Measurements from ENCODE around the gene CALCR. TPM values are rescaled to one million over a fixed set of nuclear protein-coding genes. Genes with fewer than 3 reads are reported as not detected.

The CALCR gene
- total RNA-seq, 1 experiment from 2014 or later = not detected

- no peak overlapping the region for H3K4me3 ChIP-seq (ENCODE audit: low read length)
- POLR2A ChIA-PET (ENCODE audit: unreplicated experiment) = no interaction called here
- intact Hi-C loops (cut with micrococcal nuclease) = no loop called here
- H3K79me2 ChIP-seq (ENCODE audit: low read length) = no peaks in the 10 kb centered on the region
- H3F3A ChIP-seq (ENCODE audit: low read length, unreplicated experiment) = no peaks in the 10 kb centered on the region
- no peaks in the 10 kb centered on the region for H4K20me1 ChIP-seq (ENCODE audit: low read length)
- BruUV-seq (replicated peaks) = no TSS peak
- no peak overlapping the region for H3K4me2 ChIP-seq (ENCODE audit: low read length)
- H3K27me3 ChIP-seq (ENCODE audit: low read length) = peaks cover 62% of the 10 kb centered on the region
- H3K9me2 ChIP-seq (replicated peaks; ENCODE audit: low read length) = no peaks in the 10 kb centered on the region
- ATAC-seq = no peak
- H3K9ac ChIP-seq (ENCODE audit: low read length) = no peak overlapping the region
- CTCF ChIA-PET = no interaction called here
- no peaks in the 10 kb centered on the region for H3K9me3 ChIP-seq (ENCODE audit: low read length)
- no peak overlapping the region for H2AFZ ChIP-seq (ENCODE audit: low read length)
- H3K36me3 ChIP-seq (ENCODE audit: low read depth, low read length) = no peaks in the 10 kb centered on the region
- no peak overlapping the region for H3K27ac ChIP-seq (ENCODE audit: low read length)
- H3K4me1 ChIP-seq (ENCODE audit: insufficient read depth, low read length) = no peaks in the 10 kb centered on the region
- DNase-seq = no peak
- TF ChIP-seq EZH2 (IDR thresholded peaks at IDR 0.05; ENCODE audit: low read length, unreplicated experiment) (no peak), EZH2phosphoT487 (IDR thresholded peaks at IDR 0.05; ENCODE audit: borderline replicate concordance, low read length) (no peak)
- TF ChIP-seq, protein P1, sequence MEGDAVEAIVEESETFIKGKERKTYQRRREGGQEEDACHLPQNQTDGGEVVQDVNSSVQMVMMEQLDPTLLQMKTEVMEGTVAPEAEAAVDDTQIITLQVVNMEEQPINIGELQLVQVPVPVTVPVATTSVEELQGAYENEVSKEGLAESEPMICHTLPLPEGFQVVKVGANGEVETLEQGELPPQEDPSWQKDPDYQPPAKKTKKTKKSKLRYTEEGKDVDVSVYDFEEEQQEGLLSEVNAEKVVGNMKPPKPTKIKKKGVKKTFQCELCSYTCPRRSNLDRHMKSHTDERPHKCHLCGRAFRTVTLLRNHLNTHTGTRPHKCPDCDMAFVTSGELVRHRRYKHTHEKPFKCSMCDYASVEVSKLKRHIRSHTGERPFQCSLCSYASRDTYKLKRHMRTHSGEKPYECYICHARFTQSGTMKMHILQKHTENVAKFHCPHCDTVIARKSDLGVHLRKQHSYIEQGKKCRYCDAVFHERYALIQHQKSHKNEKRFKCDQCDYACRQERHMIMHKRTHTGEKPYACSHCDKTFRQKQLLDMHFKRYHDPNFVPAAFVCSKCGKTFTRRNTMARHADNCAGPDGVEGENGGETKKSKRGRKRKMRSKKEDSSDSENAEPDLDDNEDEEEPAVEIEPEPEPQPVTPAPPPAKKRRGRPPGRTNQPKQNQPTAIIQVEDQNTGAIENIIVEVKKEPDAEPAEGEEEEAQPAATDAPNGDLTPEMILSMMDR (conservative IDR thresholded peaks at IDR 0.05; ENCODE audit: low read depth, low read length) = no peak
Measured at GRCh38 chr7:93535616-93536015, 38.9 kb downstream of the CALCR start.

- no peak for DNase-seq
- POLR2A ChIA-PET (ENCODE audit: unreplicated experiment) = no interaction called here
- Histone ChIP-seq H2AFZ (ENCODE audit: low read length) (no peak overlapping the region), H3K4me3 (ENCODE audit: low read length) (no peak overlapping the region), H3K9me2 (replicated peaks; ENCODE audit: low read length) (no peaks in the 10 kb centered on the region), H3K27ac (ENCODE audit: low read length) (no peak overlapping the region), H3K9ac (ENCODE audit: low read length) (no peak overlapping the region), H4K20me1 (ENCODE audit: low read length) (no peaks in the 10 kb centered on the region), H3K79me2 (ENCODE audit: low read length) (no peaks in the 10 kb centered on the region), H3K27me3 (ENCODE audit: low read length) (peaks cover 43% of the 10 kb centered on the region), H3K36me3 (ENCODE audit: low read depth, low read length) (no peaks in the 10 kb centered on the region), H3K4me1 (ENCODE audit: insufficient read depth, low read length) (no peaks in the 10 kb centered on the region), H3K9me3 (ENCODE audit: low read length) (no peaks in the 10 kb centered on the region), H3F3A (ENCODE audit: low read length, unreplicated experiment) (no peaks in the 10 kb centered on the region), H3K4me2 (ENCODE audit: low read length) (no peak overlapping the region)
- TF ChIP-seq EZH2phosphoT487 (IDR thresholded peaks at IDR 0.05; ENCODE audit: borderline replicate concordance, low read length) = no peak
- TF ChIP-seq, protein P1 (conservative IDR thresholded peaks at IDR 0.05; ENCODE audit: low read depth, low read length) = no peak
- TF ChIP-seq EZH2 (IDR thresholded peaks at IDR 0.05; ENCODE audit: low read length, unreplicated experiment) = no peak
- no peak for ATAC-seq
- intact Hi-C loops (cut with micrococcal nuclease) = no loop called here
- CTCF ChIA-PET = no interaction called here
- BruUV-seq (replicated peaks) = no TSS peak
Measured at GRCh38 chr7:93530701-93531100, 43.8 kb downstream of the CALCR start.

DNA sequence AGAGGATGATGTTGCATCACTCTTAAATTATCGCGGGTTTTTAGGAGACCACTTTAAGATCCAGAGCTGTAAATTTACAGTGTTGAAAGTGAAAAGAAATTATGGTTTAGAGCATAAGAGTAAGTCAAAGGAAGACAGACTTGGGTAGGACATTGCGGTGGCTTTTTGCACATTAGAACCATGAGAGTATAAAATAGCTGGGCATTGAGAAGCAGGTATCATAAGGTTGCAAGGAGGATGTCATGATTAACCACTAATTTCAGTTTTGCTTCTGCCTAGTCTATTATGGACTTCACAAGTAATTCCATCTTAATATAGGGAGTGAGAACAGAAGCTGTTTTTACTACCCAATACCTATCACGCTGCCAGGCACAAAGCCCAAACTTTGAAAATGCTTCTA lies 57.7 kb downstream of the CALCR start:
- no peaks in the 10 kb centered on the region for H3K4me1 ChIP-seq (ENCODE audit: insufficient read depth, low read length)
- H3K4me2 ChIP-seq (ENCODE audit: low read length) = no peak overlapping the region
- no peak for DNase-seq
- ATAC-seq = no peak
- intact Hi-C loops (cut with micrococcal nuclease) = no loop called here
- no peaks in the 10 kb centered on the region for H3K9me2 ChIP-seq (replicated peaks; ENCODE audit: low read length)
- no peaks in the 10 kb centered on the region for H3K36me3 ChIP-seq (ENCODE audit: low read depth, low read length)
- H2AFZ ChIP-seq (ENCODE audit: low read length) = no peak overlapping the region
- no peaks in the 10 kb centered on the region for H3F3A ChIP-seq (ENCODE audit: low read length, unreplicated experiment)
- ChIA-PET POLR2A (ENCODE audit: unreplicated experiment) (no interaction called here), CTCF (no interaction called here)
- no peak for TF ChIP-seq EZH2phosphoT487 (IDR thresholded peaks at IDR 0.05; ENCODE audit: borderline replicate concordance, low read length)
- no peak for TF ChIP-seq EZH2 (IDR thresholded peaks at IDR 0.05; ENCODE audit: low read length, unreplicated experiment)
- TF ChIP-seq, protein P1 (conservative IDR thresholded peaks at IDR 0.05; ENCODE audit: low read depth, low read length) = no peak
- H3K9me3 ChIP-seq (ENCODE audit: low read length) = no peaks in the 10 kb centered on the region
- BruUV-seq (replicated peaks) = no TSS peak
- H3K27ac ChIP-seq (ENCODE audit: low read length) = no peak overlapping the region
- H3K27me3 ChIP-seq (ENCODE audit: low read length) = no peaks in the 10 kb centered on the region; the same call in none of the 2 replicates
- no peaks in the 10 kb centered on the region for H3K79me2 ChIP-seq (ENCODE audit: low read length)
- H3K9ac ChIP-seq (ENCODE audit: low read length) = no peak overlapping the region
- no peak overlapping the region for H3K4me3 ChIP-seq (ENCODE audit: low read length)
- H4K20me1 ChIP-seq (ENCODE audit: low read length) = no peaks in the 10 kb centered on the region
